Hematopoietic multipotent progenitor cell treated with erythropoietin and hydrocortisone succinate and interleukin-3 and kit ligand, for 6 days (in vitro differentiated cells): ENCODE measurements around the gene ZNF385C.
A peak's percentile ranks its signal among the peaks of the same experiment; 100 is the strongest.
"Not testable (repeated sequence)": the region's sequence is repeated elsewhere in the genome, so short reads cannot be mapped to it uniquely, and the experiment has no call there.

Source experiments
- DNase-seq: peaks from one replicate; pipeline ENCODE4 v3.0.0-alpha.2; 2015

ZNF385C gene

GRCh38 chr17:42042598-42043319 is 55.5 kb downstream of the ZNF385C start:
- DNase-seq, result no peak

GRCh38 chr17:42041619-42042018 is 56.7 kb downstream of the ZNF385C start:
- DNase-seq, result no peak

- no peak for DNase-seq
Measured at GRCh38 chr17:42040818-42041217, 57.5 kb downstream of the ZNF385C start.

GRCh38 chr17:42039794-42040763 is 58.2 kb downstream of the ZNF385C start:
- DNase-seq, result no peak

- no peak for DNase-seq
Measured at GRCh38 chr17:42038221-42038973, 59.9 kb downstream of the ZNF385C start.

GRCh38 chr17:42034059-42034458 is 64.2 kb downstream of the ZNF385C start:
- no peak for DNase-seq

- no peak for DNase-seq
Measured at GRCh38 chr17:42031584-42031983, 66.7 kb downstream of the ZNF385C start.

GRCh38 chr17:42028791-42029127 is 69.5 kb downstream of the ZNF385C start:
- DNase-seq, result no peak

- peak; percentile 45 for DNase-seq
Measured at GRCh38 chr17:42027961-42028790, 70.1 kb downstream of the ZNF385C start.

GRCh38 chr17:42027590-42027889 is 70.7 kb downstream of the ZNF385C start:
- DNase-seq, result no peak

GRCh38 chr17:42026857-42027589 is 71.2 kb downstream of the ZNF385C start:
- peak; percentile 63 for DNase-seq

- peak; percentile 73 for DNase-seq
Measured at GRCh38 chr17:42025936-42026335, 72.3 kb downstream of the ZNF385C start.

GRCh38 chr17:42025191-42025579 is 73.1 kb downstream of the ZNF385C start:
- no peak for DNase-seq

GRCh38 chr17:42023524-42024349 is 74.5 kb downstream of the ZNF385C start:
- DNase-seq, result peak; percentile 33

GRCh38 chr17:42020845-42021244 is 77.4 kb downstream of the ZNF385C start:
- not testable (repeated sequence) for DNase-seq

GRCh38 chr17:42019509-42020404 is 78.5 kb downstream of the ZNF385C start, which contains the start of gene NKIRAS2:
Gene NKIRAS2 (plus strand): TSS chr17:42020090. CDS start chr17:42021578, 1,488 bp downstream.
- DNase-seq, result peak; percentile 96

- DNase-seq, result no peak
Measured at GRCh38 chr17:42018988-42019387, 79.3 kb downstream of the ZNF385C start.

- DNase-seq, result peak; percentile 72
Measured at GRCh38 chr17:42018339-42018738, 79.9 kb downstream of the ZNF385C start.

GRCh38 chr17:42017866-42018200 is 80.4 kb downstream of the ZNF385C start:
- peak; percentile 76 for DNase-seq
